Hepatocyte (in vitro differentiated cells): ENCODE results near the gene ERCC1. TPM values are rescaled to one million over a fixed set of nuclear protein-coding genes. Genes with fewer than 3 reads are reported as not detected.

Experiments used
- DNase-seq: peaks from one replicate; pipeline ENCODE4 v3.0.0-alpha.2; 2016; ENCODE audit warnings: low spot score
- H2AFZ ChIP-seq: fragments of 200-600 bp; sonication (generic); 2 replicates; pipeline ENCODE4 v1.6.0; 2016; ENCODE audit warnings: antibody characterized with exemption, mild to moderate bottlenecking
- H3K27ac ChIP-seq: fragments of 200-600 bp; sonication (generic); 2 replicates; pipeline ENCODE4 v1.5.1; 2016; ENCODE audit warnings: mild to moderate bottlenecking
- H3K27me3 ChIP-seq: fragments of 200-600 bp; sonication (generic); 2 replicates; pipeline ENCODE4 v1.6.1; 2016
- H3K36me3 ChIP-seq: fragments of 200-600 bp; sonication (generic); replicated peaks from 2 replicates; pipeline ENCODE4 v1.5.1; 2016; ENCODE audit warnings: low read depth; ENCODE audit not compliant: insufficient read depth
- H3K4me1 ChIP-seq: fragments of 200-600 bp; sonication (generic); 2 replicates; pipeline ENCODE4 v1.5.1; 2016; ENCODE audit warnings: mild to moderate bottlenecking, moderate library complexity; ENCODE audit not compliant: insufficient read depth
- H3K4me2 ChIP-seq: fragments of 200-600 bp; sonication (generic); 2 replicates; pipeline ENCODE4 v1.6.0; 2016
- H3K4me3 ChIP-seq: fragments of 200-600 bp; sonication (generic); 2 replicates; pipeline ENCODE4 v1.5.1; 2016; ENCODE audit warnings: mild to moderate bottlenecking
- H3K79me2 ChIP-seq: fragments of 200-600 bp; sonication (generic); 2 replicates; pipeline ENCODE4 v1.6.0; 2017; ENCODE audit warnings: mild to moderate bottlenecking
- H3K9me2 ChIP-seq: fragments of 200-600 bp; sonication (generic); replicated peaks from 2 replicates; pipeline ENCODE4 v1.6.0; 2017; ENCODE audit warnings: mild to moderate bottlenecking; ENCODE audit not compliant: insufficient read depth
- H3K9me3 ChIP-seq: fragments of 200-600 bp; sonication (generic); 2 replicates; pipeline ENCODE4 v1.5.1; 2016; ENCODE audit warnings: low read depth, mild to moderate bottlenecking
- H4K20me1 ChIP-seq: fragments of 200-600 bp; sonication (generic); 2 replicates; pipeline ENCODE4 v1.6.0; 2016; ENCODE audit warnings: mild to moderate bottlenecking; ENCODE audit not compliant: insufficient read depth, poor library complexity, severe bottlenecking
- EZH2 ChIP-seq: fragments of 200-600 bp; sonication (generic); IDR thresholded peaks from 2 replicates; pipeline ENCODE4 v1.6.1; 2016; ENCODE audit warnings: antibody characterized with exemption, mild to moderate bottlenecking, borderline replicate concordance
- EZH2phosphoT487 ChIP-seq: fragments of 200-600 bp; sonication (generic); IDR thresholded peaks from one replicate; pipeline ENCODE4 v1.6.1; 2018; ENCODE audit warnings: antibody characterized with exemption, mild to moderate bottlenecking, low read depth, moderate library complexity; ENCODE audit not compliant: unreplicated experiment, severe bottlenecking
- WGBS: methylation state at CpG from one replicate; pipeline ENCODE4 v1.1.6; 2016; ENCODE audit warnings: low lambda C conversion rate; ENCODE audit errors: missing lambda C conversion rate; 5-methylcytosine and 5-hydroxymethylcytosine counted together
- polyA plus RNA-seq: library from polyadenylated mRNA; unstranded; fragments of >200 nt; fragmentation: Nextera tagmentation; extraction: Ambion mirVana; gene quantifications from 2 replicates; pipeline ENCODE4 v1.2.1, GENCODE V29; 2016
- total RNA-seq: library from RNA; depleted of rRNA; stranded (reverse); fragments of >200 nt; gene quantifications from 2 replicates; pipeline ENCODE4 v1.2.3, GENCODE V29; 2014
- TF ChIP-seq, protein P1 (sequence below): fragments of 200-600 bp; sonication (generic); IDR thresholded peaks from 2 replicates; pipeline ENCODE4 v1.5.1; 2016; ENCODE audit warnings: antibody characterized with exemption, mild to moderate bottlenecking; ENCODE audit not compliant: poor library complexity

The ERCC1 gene
- total and polyA plus RNA-seq, 2 experiments from 2014 or later, result 42.5 to 66.7 TPM

DNA sequence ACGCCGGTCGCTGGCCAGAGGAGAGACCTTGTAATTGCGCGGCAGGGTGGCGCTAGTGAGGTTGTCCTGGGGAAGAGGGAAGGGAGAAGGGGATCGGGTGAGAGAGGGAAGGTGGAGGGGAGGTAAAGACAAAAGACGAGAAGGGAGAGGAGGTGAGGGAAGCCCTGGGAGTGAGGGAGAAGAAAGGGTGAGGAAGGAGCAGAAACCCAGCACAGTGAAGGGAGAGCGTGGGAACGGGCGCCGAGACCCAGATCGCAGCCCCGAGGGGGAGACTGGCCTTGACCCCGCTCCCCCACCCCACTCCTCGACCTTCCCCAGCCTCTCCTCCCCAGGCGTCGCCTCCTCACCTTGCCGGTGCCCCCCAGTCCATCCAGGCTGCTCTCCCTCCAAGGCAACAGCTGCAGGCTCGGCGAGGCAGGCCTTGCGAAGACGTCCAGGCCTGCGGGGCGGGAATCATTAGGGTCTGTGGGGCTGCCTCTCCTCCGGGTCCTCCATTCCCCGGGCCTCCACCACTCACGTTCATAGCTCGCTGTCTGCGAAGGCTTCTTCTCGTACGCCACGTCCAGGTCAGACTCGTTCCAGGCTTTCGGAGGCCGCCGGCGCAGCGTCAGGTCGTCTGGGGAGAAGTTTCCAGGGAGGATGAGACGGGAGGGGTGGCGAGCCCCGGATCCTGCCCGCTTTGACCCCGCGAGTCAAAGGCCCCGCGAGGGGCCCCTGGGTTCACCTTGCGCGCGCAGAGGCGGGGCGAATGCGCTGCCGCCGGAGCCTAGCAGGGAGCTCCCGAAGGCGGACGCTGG is 27.7 kb downstream of the ERCC1 start:
- no peaks in the 10 kb centered on the region for H3K36me3 ChIP-seq
- H3K4me1 ChIP-seq, result no peaks in the 10 kb centered on the region
- TF ChIP-seq EZH2 (no peak), EZH2phosphoT487 (no peak)
- TF ChIP-seq, protein P1, sequence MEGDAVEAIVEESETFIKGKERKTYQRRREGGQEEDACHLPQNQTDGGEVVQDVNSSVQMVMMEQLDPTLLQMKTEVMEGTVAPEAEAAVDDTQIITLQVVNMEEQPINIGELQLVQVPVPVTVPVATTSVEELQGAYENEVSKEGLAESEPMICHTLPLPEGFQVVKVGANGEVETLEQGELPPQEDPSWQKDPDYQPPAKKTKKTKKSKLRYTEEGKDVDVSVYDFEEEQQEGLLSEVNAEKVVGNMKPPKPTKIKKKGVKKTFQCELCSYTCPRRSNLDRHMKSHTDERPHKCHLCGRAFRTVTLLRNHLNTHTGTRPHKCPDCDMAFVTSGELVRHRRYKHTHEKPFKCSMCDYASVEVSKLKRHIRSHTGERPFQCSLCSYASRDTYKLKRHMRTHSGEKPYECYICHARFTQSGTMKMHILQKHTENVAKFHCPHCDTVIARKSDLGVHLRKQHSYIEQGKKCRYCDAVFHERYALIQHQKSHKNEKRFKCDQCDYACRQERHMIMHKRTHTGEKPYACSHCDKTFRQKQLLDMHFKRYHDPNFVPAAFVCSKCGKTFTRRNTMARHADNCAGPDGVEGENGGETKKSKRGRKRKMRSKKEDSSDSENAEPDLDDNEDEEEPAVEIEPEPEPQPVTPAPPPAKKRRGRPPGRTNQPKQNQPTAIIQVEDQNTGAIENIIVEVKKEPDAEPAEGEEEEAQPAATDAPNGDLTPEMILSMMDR, result no peak
- H2AFZ ChIP-seq, result no peak overlapping the region
- H4K20me1 ChIP-seq, result no peaks in the 10 kb centered on the region
- peaks cover 4% of the 10 kb centered on the region for H3K79me2 ChIP-seq
- 74% methylated on average over 44 of the region's 59 CpGs for WGBS
- H3K9me3 ChIP-seq, result no peaks in the 10 kb centered on the region
- H3K4me3 ChIP-seq, result no peak overlapping the region
- no peak for DNase-seq
- no peaks in the 10 kb centered on the region for H3K27me3 ChIP-seq
- no peaks in the 10 kb centered on the region for H3K9me2 ChIP-seq
- no peak overlapping the region for H3K27ac ChIP-seq
- no peak overlapping the region for H3K4me2 ChIP-seq

DNA sequence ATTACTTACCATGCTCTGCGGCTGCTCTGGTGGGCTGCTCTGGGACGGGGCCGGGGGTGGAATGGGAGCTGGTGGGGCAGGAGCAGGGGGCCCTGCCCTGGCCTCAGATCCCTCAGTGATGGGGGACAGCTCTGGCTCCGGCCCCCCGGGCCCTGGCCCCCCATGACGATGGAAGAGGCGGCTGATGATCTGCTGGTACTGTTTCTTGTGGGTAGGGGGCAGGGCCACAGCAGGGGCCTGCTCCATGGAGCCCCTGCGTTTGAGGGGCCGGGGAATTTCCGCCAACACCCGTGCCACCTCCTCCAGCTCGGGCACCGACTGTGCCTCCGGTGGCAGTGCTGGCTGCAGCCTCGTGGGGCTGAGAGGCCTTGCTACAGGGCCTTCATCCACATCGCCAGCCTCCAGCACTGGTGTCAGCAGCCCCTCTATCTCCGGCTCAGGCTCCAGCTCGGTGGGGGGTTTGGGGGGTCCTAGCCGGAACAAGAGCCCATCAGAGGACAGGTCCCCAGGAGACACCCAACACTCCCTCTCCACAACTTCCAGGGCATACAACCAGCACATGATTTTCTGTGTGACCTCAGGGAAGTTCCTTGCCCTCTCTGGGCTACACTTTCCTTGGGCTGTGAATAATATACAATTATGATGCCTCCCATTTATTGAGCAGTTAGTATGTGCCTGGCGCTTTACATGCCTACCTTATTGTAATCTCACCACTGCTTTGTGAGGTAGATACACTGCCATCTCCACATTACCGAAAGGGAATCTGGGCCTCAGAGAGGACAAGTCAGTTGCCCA is 31.6 kb downstream of the ERCC1 start:
- WGBS, result 93% methylated on average over 17 of the region's 21 CpGs
- Histone ChIP-seq H3K9me2 (no peaks in the 10 kb centered on the region), H3K27ac (no peak overlapping the region), H3K4me2 (no peak overlapping the region), H3K79me2 (no peaks in the 10 kb centered on the region), H3K4me1 (no peaks in the 10 kb centered on the region), H2AFZ (no peak overlapping the region), H3K4me3 (no peak overlapping the region), H3K27me3 (no peaks in the 10 kb centered on the region), H3K9me3 (no peaks in the 10 kb centered on the region), H4K20me1 (no peaks in the 10 kb centered on the region), H3K36me3 (no peaks in the 10 kb centered on the region)
- TF ChIP-seq, protein P1, result no peak
- TF ChIP-seq EZH2phosphoT487 (no peak), EZH2 (no peak)
- DNase-seq, result no peak

DNA sequence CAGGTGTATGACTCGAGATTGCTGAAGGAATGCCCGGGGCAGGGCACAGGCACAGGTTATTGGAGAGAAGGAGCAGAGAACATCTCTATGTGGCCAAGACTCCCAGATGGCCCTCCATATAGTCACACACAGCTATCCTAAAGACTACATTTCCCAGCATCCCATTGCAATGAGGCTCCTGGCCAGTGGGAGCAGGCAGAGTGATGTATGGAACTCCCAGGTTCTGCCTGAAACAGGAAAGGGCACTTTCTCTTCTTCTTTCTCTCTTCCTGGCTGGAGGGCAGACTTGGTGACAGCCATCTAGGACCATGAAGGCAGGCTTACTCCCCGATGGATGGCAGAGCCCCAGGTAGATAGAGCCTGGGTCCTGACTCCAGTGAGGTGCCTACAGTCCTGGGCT is 32.4 kb downstream of the ERCC1 start:
- Histone ChIP-seq H3K79me2 (no peaks in the 10 kb centered on the region), H3K4me2 (no peak overlapping the region), H3K27ac (no peak overlapping the region), H3K27me3 (peaks cover 4% of the 10 kb centered on the region), H4K20me1 (no peaks in the 10 kb centered on the region), H3K4me3 (no peak overlapping the region), H2AFZ (no peak overlapping the region), H3K4me1 (no peaks in the 10 kb centered on the region), H3K36me3 (no peaks in the 10 kb centered on the region), H3K9me2 (no peaks in the 10 kb centered on the region), H3K9me3 (no peaks in the 10 kb centered on the region)
- DNase-seq, result no peak
- TF ChIP-seq EZH2, result no peak
- TF ChIP-seq, protein P1, result no peak
- no peak for TF ChIP-seq EZH2phosphoT487
- WGBS, result 84% methylated on average over 3 of the region's 3 CpGs
